Measurements from ENCODE around the gene EXOC4. TPM values are rescaled to one million over a fixed set of nuclear protein-coding genes. Genes with fewer than 3 reads are reported as not detected.

EXOC4 gene
- total RNA-seq, 1 donor from 2014 or later, result 103 TPM

DNA sequence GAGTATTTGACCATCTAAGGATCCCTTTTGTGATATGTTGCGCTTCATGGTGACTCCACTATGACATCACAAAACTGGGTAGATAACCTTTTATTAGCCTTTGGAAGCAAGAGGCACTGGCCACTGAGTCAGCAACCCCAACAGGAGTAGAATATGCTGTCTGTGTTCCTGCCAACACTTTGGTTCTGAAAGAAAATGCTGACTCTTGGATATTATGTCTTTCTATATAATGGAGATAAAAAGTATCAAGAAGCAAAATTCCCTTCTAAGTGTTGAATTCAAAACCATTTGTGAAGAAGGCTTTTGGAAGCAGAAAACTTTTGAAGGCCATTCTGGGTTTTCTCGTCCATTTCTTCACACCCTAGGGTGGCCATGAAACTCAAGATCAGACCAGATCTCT lies 528.0 kb downstream of the EXOC4 start:
- no peak for DNase-seq (ENCODE audit: low read depth, low spot score)

- DNase-seq (ENCODE audit: low read depth, low spot score), result no peak
Measured at GRCh38 chr7:133781486-133782090, 528.7 kb downstream of the EXOC4 start.

DNA sequence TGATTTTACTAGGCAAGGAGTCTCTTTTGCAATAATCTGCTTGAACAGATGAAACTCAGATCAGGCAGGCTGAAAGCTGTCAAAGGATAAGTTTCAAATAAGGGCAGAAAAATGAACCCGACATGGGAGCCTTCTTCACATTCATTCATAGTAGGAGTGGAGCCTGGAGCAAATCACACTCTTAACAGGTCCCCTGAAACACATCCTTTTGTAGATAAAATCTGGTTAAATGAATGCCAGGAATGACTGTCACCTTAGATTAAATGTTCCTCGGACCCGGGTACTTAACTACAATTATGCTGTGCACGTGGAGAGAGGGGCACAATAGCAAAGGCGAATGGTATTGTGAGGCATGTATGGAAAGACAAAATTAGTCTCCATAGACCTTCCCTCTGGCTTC lies 529.6 kb downstream of the EXOC4 start:
- no peak for DNase-seq (ENCODE audit: low read depth, low spot score)

DNA sequence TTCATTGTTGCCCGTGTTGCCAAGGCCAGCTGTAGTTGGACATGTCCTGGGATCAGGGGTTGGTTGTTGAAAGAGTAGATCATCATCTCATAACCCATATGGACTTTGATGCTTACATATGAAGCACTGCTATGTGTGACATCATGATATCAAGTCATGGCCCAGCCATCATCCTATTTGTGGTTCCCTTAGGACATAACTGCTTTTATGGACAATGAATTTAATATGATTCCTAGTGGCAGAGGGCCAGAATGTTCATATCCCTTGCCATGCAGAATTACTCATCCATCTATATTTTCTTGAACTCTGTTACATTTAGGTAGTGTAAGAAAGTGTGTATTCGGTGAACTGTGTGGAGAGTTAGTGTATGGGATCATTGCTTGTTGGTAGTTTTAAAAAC lies 530.4 kb downstream of the EXOC4 start:
- no peak for DNase-seq (ENCODE audit: low read depth, low spot score)

GRCh38 chr7:133784486-133785001 lies 531.7 kb downstream of the EXOC4 start:
- DNase-seq (ENCODE audit: low read depth, low spot score), result no peak

DNA sequence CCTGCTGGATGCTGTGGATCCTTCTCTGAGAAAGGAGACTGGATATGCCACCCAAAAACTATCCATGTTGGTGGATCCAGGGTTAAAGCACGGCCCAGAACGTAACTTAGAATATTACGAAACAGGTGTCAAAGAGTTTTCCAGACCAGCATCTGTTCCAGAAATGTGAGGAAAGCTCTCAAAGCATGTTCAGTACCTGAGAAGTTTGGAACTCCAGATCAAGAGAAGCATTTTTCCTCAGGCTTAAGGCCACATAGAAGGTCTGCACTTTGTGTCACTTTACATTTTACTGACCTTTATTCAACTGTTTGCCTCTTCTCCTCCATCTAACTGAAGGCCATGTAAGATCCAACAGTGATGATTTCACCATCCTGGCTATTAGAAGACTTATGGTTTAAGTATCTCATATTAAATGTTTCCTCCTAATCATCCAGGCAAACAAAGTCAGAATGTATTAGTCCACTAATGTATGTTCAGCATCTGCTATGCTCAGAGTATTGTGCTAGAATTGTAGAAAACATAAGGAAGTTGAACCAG lies 533.6 kb downstream of the EXOC4 start:
- DNase-seq (ENCODE audit: low read depth, low spot score), result no peak

DNA sequence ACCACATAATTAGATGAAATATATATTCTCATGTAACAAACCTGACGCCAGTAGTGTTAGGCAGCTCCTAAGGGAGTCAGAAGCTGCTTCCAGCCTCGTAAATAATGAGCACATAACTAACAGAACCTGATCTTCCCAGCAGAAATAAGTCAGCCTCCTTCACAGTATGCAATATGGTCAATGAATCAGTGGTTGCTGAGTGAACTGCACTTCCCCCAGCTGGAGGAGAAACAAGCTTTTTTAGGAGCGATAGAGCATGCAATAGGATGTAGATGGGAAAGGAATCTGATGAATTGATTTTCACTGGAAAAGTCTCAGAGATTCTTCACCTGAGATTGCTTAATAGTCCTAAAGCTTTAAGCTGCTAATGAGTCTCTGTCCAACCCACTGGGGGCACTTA lies 537.1 kb downstream of the EXOC4 start:
- no peak for DNase-seq (ENCODE audit: low read depth, low spot score)

DNA sequence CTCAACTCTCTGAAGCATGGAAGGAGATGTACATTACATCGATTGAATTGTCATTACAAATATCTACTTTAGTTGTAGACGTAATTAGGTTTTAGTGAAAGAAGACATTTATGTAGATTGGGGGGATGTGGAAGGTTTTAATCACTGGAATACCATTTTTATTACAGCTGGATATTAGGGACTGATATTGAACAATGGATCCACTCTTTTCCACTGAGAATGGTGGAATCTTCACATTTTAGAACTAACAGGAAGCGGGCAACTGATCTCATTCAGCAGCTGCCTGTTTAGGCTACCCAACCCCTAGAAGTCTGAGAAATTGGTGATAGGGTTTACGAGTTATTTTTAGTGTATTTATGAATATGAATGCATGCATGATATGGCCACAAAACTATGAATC lies 538.0 kb downstream of the EXOC4 start:
- DNase-seq (ENCODE audit: low read depth, low spot score), result no peak

DNA sequence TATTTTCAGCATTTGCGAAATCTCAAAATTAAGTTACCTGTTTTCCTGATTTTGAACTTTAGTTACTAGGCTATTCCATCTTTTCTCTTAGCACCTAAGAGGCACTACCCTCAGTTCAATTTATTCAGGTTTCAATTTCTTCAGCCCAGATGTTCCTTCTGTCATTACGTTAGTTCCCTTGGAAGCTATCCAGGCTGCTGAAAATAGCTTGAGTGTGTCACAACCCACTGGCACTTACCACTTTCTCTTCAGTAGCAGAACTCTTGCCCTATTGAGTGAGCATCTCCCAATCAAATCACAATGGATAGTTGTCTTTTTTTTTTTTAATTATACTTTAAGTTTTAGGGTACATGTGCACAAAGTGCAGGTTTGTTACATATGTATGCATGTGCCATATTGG lies 541.6 kb downstream of the EXOC4 start:
- DNase-seq (ENCODE audit: low read depth, low spot score), result no peak

GRCh38 chr7:133795068-133795665 lies 542.3 kb downstream of the EXOC4 start:
- DNase-seq (ENCODE audit: low read depth, low spot score), result no peak

- DNase-seq (ENCODE audit: low read depth, low spot score), result no peak
Measured at GRCh38 chr7:133796782-133797745, 544.2 kb downstream of the EXOC4 start.

DNA sequence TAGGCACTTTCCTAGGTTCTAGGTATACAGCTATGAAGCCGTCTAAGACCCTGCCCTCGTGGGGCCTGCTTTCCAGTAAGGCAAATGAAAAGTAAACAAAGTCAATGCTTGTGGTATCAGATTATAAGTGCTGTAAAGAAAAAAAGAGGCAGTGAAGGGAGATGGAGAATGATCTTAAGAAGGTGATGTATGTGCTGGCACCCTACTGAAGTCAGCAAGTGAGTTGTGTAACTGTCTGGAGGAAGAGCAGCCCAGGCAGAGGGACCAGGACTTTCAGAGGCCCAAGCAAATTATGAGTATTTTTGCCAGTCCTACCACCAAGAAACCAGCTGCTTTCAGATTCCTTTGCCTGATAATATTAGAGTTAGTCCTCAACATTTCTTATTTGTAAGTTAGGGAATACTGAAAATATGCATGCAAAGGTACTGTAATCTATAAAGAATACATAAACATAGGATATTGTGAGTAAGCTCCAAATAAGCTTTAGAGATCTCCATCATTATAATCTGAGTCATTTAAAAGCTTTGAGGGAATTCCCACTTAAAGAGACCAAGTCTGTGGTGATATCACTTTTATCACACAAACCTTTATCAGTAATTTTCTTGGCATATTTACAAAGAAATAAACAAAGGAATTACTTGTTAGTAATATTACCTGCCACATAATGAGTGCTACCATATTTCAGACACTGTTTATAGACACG lies 545.1 kb downstream of the EXOC4 start:
- DNase-seq (ENCODE audit: low read depth, low spot score), result no peak

GRCh38 chr7:133801341-133801740 lies 548.5 kb downstream of the EXOC4 start:
- no peak for DNase-seq (ENCODE audit: low read depth, low spot score)

DNA sequence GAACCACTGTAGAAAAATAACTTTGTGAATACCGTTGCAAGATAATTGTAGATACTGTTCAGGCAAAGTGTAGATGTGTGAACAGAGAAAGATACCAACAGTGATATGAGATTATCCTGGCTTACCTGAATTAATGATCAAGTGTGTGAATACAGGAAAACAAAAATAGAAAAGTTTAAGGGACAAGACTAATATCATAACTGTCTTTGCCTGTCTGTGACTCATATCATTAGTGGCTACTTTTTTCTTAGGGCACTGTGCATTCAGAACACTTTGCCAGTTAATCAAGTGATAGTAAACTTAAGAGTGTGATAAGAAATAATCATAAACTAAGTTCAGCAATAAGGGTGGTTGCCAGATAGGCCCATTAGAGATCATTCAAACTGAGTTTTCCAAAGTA lies 551.2 kb downstream of the EXOC4 start:
- no peak for DNase-seq (ENCODE audit: low read depth, low spot score)

- no peak for DNase-seq (ENCODE audit: low read depth, low spot score)
Measured at GRCh38 chr7:133805426-133805825, 552.5 kb downstream of the EXOC4 start.

GRCh38 chr7:133807624-133808492 lies 555.0 kb downstream of the EXOC4 start:
- no peak for DNase-seq (ENCODE audit: low read depth, low spot score)

- DNase-seq (ENCODE audit: low read depth, low spot score), result no peak
Measured at GRCh38 chr7:133808493-133808866, 555.6 kb downstream of the EXOC4 start.

DNA sequence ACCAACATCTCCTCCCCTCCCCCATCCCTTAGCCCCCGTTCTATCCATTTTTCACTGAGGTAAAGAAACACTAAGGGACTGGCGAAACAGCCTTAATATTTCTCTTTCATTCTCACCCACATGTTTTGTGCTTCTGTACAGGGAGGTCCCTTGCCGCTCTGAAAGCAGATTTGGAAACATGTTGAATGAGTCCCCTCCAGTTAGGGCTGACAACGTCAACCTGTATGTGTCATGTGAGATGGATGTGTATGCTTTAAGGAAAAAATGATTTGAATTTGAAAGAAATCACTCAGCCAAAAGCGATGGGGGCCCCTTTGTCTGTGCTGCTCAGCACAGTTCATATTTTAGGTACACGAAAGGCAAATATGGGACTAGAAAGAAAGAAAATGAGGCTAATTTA lies 560.0 kb downstream of the EXOC4 start:
- DNase-seq (ENCODE audit: low read depth, low spot score), result no peak

GRCh38 chr7:133815611-133816210 lies 562.8 kb downstream of the EXOC4 start:
- no peak for DNase-seq (ENCODE audit: low read depth, low spot score)

GRCh38 chr7:133819695-133820094 lies 566.8 kb downstream of the EXOC4 start:
- DNase-seq (ENCODE audit: low read depth, low spot score), result no peak
